Adrenal gland (tissue), 5 donors: ENCODE data around the gene NSUN6.

Experiments used
- POLR2A ChIP-seq, 2 donors: fragments of 450-650 bp; IDR thresholded peaks; one replicate each; pipeline ENCODE4 v1.6.1; 2017; ENCODE audit warnings: antibody characterized with exemption in 2 of 2, mild to moderate bottlenecking in 2 of 2, moderate library complexity in 1 of 2
- TF ChIP-seq, protein P1 (sequence below), 6 experiments: fragments of 450-650 bp in 4 of 6; fragments of 200-600 bp in 2 of 6; sonication (generic) in 1 of 6; IDR thresholded peaks; 1 replicate in 5 of 6; 2 replicates in 1 of 6; pipeline versions ENCODE4 v1.5.1 to v1.8.0; 2016 to 2021; ENCODE audit warnings: antibody characterized with exemption in 6 of 6, mild to moderate bottlenecking in 2 of 6, moderate library complexity in 1 of 6
- donor health status: DM: no; HTN: no; CAD: no.

DNA sequence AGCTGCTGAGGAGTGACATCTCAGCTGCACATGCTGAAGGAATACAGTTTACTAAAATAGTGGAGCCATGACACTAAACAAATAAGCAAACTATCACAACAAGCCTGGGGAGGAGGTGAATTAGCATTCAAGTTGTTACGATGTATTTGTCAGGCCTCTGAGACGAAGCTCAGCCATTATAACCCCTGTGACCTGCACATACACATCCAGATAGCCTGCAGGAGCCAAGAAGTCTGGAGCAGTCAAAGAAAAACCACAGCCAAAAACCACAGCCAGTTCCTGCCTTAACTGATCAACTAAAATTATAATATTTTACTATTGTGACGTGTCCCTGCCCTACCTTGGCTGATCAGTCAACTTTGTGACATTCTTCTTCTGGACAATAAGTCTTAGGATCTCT, 68.6 kb downstream of the NSUN6 start:
- no peak for TF ChIP-seq POLR2A (IDR thresholded peaks at IDR 0.05)
- TF ChIP-seq, protein P1, sequence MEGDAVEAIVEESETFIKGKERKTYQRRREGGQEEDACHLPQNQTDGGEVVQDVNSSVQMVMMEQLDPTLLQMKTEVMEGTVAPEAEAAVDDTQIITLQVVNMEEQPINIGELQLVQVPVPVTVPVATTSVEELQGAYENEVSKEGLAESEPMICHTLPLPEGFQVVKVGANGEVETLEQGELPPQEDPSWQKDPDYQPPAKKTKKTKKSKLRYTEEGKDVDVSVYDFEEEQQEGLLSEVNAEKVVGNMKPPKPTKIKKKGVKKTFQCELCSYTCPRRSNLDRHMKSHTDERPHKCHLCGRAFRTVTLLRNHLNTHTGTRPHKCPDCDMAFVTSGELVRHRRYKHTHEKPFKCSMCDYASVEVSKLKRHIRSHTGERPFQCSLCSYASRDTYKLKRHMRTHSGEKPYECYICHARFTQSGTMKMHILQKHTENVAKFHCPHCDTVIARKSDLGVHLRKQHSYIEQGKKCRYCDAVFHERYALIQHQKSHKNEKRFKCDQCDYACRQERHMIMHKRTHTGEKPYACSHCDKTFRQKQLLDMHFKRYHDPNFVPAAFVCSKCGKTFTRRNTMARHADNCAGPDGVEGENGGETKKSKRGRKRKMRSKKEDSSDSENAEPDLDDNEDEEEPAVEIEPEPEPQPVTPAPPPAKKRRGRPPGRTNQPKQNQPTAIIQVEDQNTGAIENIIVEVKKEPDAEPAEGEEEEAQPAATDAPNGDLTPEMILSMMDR (IDR thresholded peaks at IDR 0.05): no peak
